DND-41 (cell line): ENCODE results near the gene REPS2.

ENCODE experiments used
- CTCF ChIP-seq: IDR thresholded peaks from 2 replicates; pipeline ENCODE4 v1.5.1; 2012; ENCODE audit warnings: borderline replicate concordance, low read length, moderate library complexity, mild to moderate bottlenecking; ENCODE audit not compliant: poor library complexity, severe bottlenecking; ENCODE audit errors: extremely low read depth
- EZH2 ChIP-seq: IDR thresholded peaks from 3 replicates; pipeline ENCODE4 v1.6.1; 2012; ENCODE audit warnings: borderline replicate concordance, low read depth, mild to moderate bottlenecking, moderate library complexity, low read length, inconsistent platforms; ENCODE audit not compliant: severe bottlenecking

- TF ChIP-seq CTCF (no peak), EZH2 (no peak)
Measured at GRCh38 chrX:17120816-17121215, 174.4 kb downstream of the REPS2 start.
